HG02623 (cell line): ENCODE data around the gene TRUB1.
A peak's percentile ranks its signal among the peaks of the same experiment; 100 is the strongest.
"Not testable (repeated sequence)": the region's sequence is repeated elsewhere in the genome, so short reads cannot be mapped to it uniquely, and the experiment has no call there.

ENCODE experiments used
- ATAC-seq: cut with Tn5 transposase; IDR thresholded peaks from one replicate; pipeline ENCODE4 v1.9.1; 2021; ENCODE audit warnings: moderate library complexity; ENCODE audit not compliant: unreplicated experiment

The TRUB1 gene

GRCh38 chr10:114937962-114938855 lies at the start of gene TRUB1:
TRUB1 (plus strand) TSS chr10:114938195; CDS start chr10:114938254, 59 bp downstream.
- peak; percentile 100 for ATAC-seq

- no peak for ATAC-seq
Observed at GRCh38 chr10:114893251-114893650, 44.7 kb upstream of the TRUB1 start.

GRCh38 chr10:114894911-114895310 lies 43.1 kb upstream of the TRUB1 start:
- no peak for ATAC-seq

- not testable (repeated sequence) for ATAC-seq
Observed at GRCh38 chr10:114897011-114897410, 41.0 kb upstream of the TRUB1 start.

GRCh38 chr10:114897593-114897992 lies 40.4 kb upstream of the TRUB1 start:
- ATAC-seq: no peak

GRCh38 chr10:114899982-114900381 lies 38.0 kb upstream of the TRUB1 start:
- ATAC-seq: no peak

GRCh38 chr10:114900658-114901057 lies 37.3 kb upstream of the TRUB1 start:
- ATAC-seq: no peak

GRCh38 chr10:114902151-114902550 lies 35.8 kb upstream of the TRUB1 start:
- ATAC-seq: no peak

- no peak for ATAC-seq
Observed at GRCh38 chr10:114905450-114905849, 32.5 kb upstream of the TRUB1 start.

GRCh38 chr10:114906981-114907380 lies 31.0 kb upstream of the TRUB1 start:
- ATAC-seq: no peak

- no peak for ATAC-seq
Observed at GRCh38 chr10:114908896-114909295, 29.1 kb upstream of the TRUB1 start.

- ATAC-seq: peak; percentile 63
Observed at GRCh38 chr10:114911052-114911711, 26.8 kb upstream of the TRUB1 start.

GRCh38 chr10:114911801-114912469 lies 26.1 kb upstream of the TRUB1 start:
- no peak for ATAC-seq

GRCh38 chr10:114912470-114912859 lies 25.5 kb upstream of the TRUB1 start:
- ATAC-seq: no peak

- ATAC-seq: no peak
Observed at GRCh38 chr10:114914560-114914959, 23.4 kb upstream of the TRUB1 start.

- ATAC-seq: no peak
Observed at GRCh38 chr10:114915294-114915693, 22.7 kb upstream of the TRUB1 start.

- ATAC-seq: no peak
Observed at GRCh38 chr10:114916653-114917052, 21.3 kb upstream of the TRUB1 start.

- ATAC-seq: no peak
Observed at GRCh38 chr10:114917459-114917858, 20.5 kb upstream of the TRUB1 start.

- ATAC-seq: no peak
Observed at GRCh38 chr10:114917927-114918672, 19.9 kb upstream of the TRUB1 start.

GRCh38 chr10:114920459-114920858 lies 17.5 kb upstream of the TRUB1 start:
- ATAC-seq: no peak

- ATAC-seq: no peak
Observed at GRCh38 chr10:114922003-114922402, 16.0 kb upstream of the TRUB1 start.
